Tibial nerve (tissue), 4 donors: ENCODE results near the gene TRAF6. TPM values are rescaled to one million over a fixed set of nuclear protein-coding genes. Genes with fewer than 3 reads are reported as not detected.
A peak's percentile ranks its signal among the peaks of the same experiment; 100 is the strongest.
"Not testable (repeated sequence)": the region's sequence is repeated elsewhere in the genome, so short reads cannot be mapped to it uniquely, and the experiment has no call there.

Experiments
- DNase-seq, 2 donors: peaks; one replicate each; pipeline ENCODE4 v3.0.0-alpha.2; 2019; ENCODE audit warnings: low spot score in 2 of 2
- H3K27ac ChIP-seq, 4 donors: fragments of 200-600 bp; sonication (generic) in 3 of 4; one replicate each; pipeline ENCODE4 v1.5.1; 2017 to 2019; ENCODE audit warnings: mild to moderate bottlenecking in 1 of 4
- H3K27me3 ChIP-seq, 2 donors: fragments of 200-600 bp; sonication (generic) in 1 of 2; one replicate each; pipeline versions ENCODE4 v1.5.1 to v1.6.0; 2017 to 2019
- H3K36me3 ChIP-seq, 3 donors: fragments of 200-600 bp; sonication (generic); one replicate each; pipeline ENCODE4 v1.5.1; 2018 to 2019
- H3K4me1 ChIP-seq, 4 donors: fragments of 200-600 bp; sonication (generic) in 3 of 4; one replicate each; pipeline ENCODE4 v1.5.1; 2017 to 2019
- H3K4me3 ChIP-seq, 4 donors: fragments of 200-600 bp; sonication (generic) in 3 of 4; one replicate each; pipeline ENCODE4 v1.5.1; 2017 to 2019; ENCODE audit warnings: mild to moderate bottlenecking in 1 of 4, moderate library complexity in 1 of 4
- H3K9me3 ChIP-seq, 4 donors: fragments of 200-600 bp; sonication (generic) in 3 of 4; one replicate each; pipeline ENCODE4 v1.5.1; 2017 to 2019
- EP300 ChIP-seq, 2 donors: sonication (generic); formaldehyde crosslinking; IDR thresholded peaks; one replicate each; pipeline ENCODE4 v1.6.1; 2017; ENCODE audit warnings: antibody characterized with exemption in 2 of 2, mild to moderate bottlenecking in 1 of 2
- POLR2A ChIP-seq, 2 donors: fragments of 450-650 bp; IDR thresholded peaks; one replicate each; pipeline ENCODE4 v1.6.1; 2017; ENCODE audit warnings: antibody characterized with exemption in 2 of 2, mild to moderate bottlenecking in 2 of 2, moderate library complexity in 2 of 2
- WGBS, 2 donors: methylation state at CpG; one replicate each; pipeline ENCODE4 v1.1.5; 2018; 5-methylcytosine and 5-hydroxymethylcytosine counted together
- total RNA-seq, 4 donors: library from RNA; depleted of rRNA; stranded (reverse); fragments of >200 nt; gene quantifications; one replicate each; pipeline ENCODE4 v1.1.0, GENCODE V29; 2016
- TF ChIP-seq, protein P1 (sequence below), 5 experiments: fragments of 200-600 bp in 3 of 5; fragments of 450-650 bp in 2 of 5; sonication (generic) in 3 of 5; IDR thresholded peaks; one replicate each; pipeline ENCODE4 v1.5.1; 2016 to 2019; ENCODE audit warnings: antibody characterized with exemption in 5 of 5, mild to moderate bottlenecking in 3 of 5, moderate library complexity in 2 of 5

Gene TRAF6, protein sequence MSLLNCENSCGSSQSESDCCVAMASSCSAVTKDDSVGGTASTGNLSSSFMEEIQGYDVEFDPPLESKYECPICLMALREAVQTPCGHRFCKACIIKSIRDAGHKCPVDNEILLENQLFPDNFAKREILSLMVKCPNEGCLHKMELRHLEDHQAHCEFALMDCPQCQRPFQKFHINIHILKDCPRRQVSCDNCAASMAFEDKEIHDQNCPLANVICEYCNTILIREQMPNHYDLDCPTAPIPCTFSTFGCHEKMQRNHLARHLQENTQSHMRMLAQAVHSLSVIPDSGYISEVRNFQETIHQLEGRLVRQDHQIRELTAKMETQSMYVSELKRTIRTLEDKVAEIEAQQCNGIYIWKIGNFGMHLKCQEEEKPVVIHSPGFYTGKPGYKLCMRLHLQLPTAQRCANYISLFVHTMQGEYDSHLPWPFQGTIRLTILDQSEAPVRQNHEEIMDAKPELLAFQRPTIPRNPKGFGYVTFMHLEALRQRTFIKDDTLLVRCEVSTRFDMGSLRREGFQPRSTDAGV
- 10 to 100 TPM in 3 of 4 donors, 1 to 10 TPM in 1; 9.9 to 17.7 (median 13.8) TPM for total RNA-seq

DNA sequence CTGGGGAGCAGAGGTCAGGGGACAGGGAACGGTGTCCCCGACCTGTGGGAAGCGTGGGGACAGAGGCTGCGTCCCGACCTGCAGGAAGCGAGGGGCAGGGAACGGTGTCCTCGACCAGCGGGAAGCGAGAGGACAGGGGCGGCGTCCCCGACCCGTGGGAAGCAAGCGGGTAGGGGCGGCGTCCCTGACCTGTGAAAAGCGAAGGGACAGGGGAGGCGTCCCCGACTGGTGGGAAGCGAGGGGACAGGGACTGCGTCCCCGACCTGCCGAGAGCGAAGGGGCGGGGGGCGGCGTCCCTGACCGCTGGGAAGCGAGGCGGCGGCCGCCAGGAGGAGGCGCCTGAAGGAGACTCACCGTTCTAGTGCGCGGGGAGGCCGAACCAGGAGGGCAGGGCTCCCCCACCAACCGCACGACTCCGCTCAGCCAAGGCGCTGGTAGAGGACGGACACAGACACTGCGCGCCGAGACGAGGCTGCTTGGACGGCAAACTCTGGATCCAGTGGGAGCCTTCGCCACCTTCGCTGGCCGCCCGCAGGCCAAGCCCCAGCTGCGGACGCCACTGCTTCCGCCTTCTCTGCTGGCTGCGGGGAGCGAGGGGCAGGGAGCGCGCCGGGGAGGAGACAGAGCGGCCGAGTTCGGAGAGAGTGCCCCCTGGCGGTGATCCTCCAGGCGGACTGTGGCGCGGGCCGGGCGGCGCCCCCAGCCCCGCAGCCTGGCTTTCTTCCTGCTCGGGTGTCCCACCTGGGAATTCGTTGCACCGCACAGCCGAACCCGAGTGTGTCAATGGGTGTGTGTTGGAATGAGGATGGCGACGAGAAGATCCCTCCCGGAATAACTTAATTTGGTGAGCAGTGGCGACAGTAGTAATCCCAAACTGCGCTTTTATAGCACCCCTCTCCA is at the start of gene TRAF6:
Gene TRAF6, minus strand, starts transcription at position 579 of the 900 bp plus-strand sequence. CDS start 8,757 bp downstream, outside the sequence.
- Histone ChIP-seq H3K27me3 (no peaks in the 10 kb centered on the region), H3K27ac (peak within 1 kb of the TSS; percentile 72 to 95 (median 89)), H3K9me3 (peaks cover 0 to 14% (median 0%) of the 10 kb centered on the region in 4 donors), H3K4me3 (peak within 1 kb of the TSS; percentile 85 to 97 (median 89)), H3K36me3 (no peaks in the 10 kb centered on the region), H3K4me1 (peaks cover 0 to 29% (median 11%) of the 10 kb centered on the region in 4 donors)
- WGBS, 2 donors = 1 to 3% methylated on average over 37 to 67 of the region's 81 CpGs
- TF ChIP-seq POLR2A (IDR thresholded peaks at IDR 0.05) (peak in 1 of 2 donors; percentile 72), EP300 (IDR thresholded peaks at IDR 0.05) (peak in 1 of 2 donors; percentile 92)
- TF ChIP-seq, protein P1, sequence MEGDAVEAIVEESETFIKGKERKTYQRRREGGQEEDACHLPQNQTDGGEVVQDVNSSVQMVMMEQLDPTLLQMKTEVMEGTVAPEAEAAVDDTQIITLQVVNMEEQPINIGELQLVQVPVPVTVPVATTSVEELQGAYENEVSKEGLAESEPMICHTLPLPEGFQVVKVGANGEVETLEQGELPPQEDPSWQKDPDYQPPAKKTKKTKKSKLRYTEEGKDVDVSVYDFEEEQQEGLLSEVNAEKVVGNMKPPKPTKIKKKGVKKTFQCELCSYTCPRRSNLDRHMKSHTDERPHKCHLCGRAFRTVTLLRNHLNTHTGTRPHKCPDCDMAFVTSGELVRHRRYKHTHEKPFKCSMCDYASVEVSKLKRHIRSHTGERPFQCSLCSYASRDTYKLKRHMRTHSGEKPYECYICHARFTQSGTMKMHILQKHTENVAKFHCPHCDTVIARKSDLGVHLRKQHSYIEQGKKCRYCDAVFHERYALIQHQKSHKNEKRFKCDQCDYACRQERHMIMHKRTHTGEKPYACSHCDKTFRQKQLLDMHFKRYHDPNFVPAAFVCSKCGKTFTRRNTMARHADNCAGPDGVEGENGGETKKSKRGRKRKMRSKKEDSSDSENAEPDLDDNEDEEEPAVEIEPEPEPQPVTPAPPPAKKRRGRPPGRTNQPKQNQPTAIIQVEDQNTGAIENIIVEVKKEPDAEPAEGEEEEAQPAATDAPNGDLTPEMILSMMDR (IDR thresholded peaks at IDR 0.05) = peak; percentile 88 to 97 (median 94)
- DNase-seq = peak; percentile 79 to 81

DNA sequence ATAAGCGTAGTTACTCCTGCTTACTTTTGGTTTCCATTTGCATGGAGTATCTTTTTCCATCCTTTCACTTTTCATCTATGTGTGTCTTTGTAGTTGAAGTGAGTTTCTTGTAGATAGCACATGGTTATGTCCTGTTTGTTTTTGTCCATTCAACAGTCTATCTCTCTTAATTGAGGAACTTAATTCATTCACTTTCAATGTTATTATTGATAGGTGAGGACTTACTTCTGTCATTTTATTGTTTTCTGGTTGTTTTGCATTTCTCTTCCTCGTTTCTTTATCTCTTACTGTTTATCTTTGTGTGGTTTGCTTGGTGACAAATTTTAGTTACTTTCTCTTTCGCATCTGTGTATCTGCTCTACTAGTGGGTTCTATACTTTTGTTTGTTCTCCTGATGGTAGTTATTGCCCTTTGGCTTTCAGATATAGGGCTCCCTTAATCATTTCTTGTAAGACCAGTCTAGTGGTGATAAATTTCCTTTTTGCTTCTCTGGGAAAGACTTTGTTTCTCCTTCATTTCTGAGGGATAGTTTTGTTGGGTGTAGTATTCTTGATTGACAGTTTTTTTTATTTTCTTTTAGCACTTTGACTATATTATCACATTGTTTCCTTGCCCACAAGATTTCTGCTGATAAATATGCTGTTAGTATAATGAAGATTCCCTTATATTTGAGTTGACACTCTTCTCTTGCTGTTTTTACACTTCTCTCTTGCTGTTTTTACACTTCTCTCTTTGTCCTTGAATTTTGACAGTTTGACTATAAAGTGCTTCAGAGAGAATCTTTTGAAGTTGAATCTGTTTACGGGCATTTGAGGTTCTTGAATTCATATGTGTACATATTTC is 48.7 kb upstream of the TRAF6 start:
- peaks cover 0 to 6% (median 0%) of the 10 kb centered on the region in 4 donors for H3K9me3 ChIP-seq
- TF ChIP-seq EP300 (IDR thresholded peaks at IDR 0.05) (no peak), POLR2A (IDR thresholded peaks at IDR 0.05) (no peak)
- TF ChIP-seq, protein P1 (IDR thresholded peaks at IDR 0.05) = no peak
- H3K36me3 ChIP-seq = no peaks in the 10 kb centered on the region
- WGBS, 2 donors = 78 to 84% methylated on average over 4 of the region's 4 CpGs
- no peak overlapping the region for H3K27ac ChIP-seq
- DNase-seq = no peak
- no peak overlapping the region for H3K4me3 ChIP-seq
- H3K4me1 ChIP-seq = no peaks in the 10 kb centered on the region
- H3K27me3 ChIP-seq = no peaks in the 10 kb centered on the region

DNA sequence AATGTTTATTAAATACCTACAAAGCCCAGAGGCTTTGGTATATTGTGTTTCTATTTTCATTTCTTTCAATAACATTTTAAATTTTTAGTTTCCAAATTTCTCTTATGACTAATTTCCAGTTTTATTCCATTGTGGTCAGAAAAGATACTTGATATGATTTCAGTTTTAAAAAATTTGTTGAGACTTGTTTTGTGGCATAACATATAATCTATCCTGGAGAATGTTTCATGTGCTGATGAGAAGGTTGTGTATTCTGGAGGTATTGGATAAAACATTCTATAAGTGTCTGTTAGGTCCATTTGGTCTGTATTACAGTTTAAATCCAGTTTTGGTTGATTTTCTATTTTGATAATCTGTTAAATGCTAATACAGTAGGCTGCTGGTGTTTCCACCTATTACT is 47.9 kb upstream of the TRAF6 start:
- no peak overlapping the region for H3K4me3 ChIP-seq
- no peaks in the 10 kb centered on the region for H3K27me3 ChIP-seq
- H3K4me1 ChIP-seq = no peaks in the 10 kb centered on the region
- peaks cover 0 to 6% (median 0%) of the 10 kb centered on the region in 4 donors for H3K9me3 ChIP-seq
- no peak overlapping the region for H3K27ac ChIP-seq
- no peak for DNase-seq
- TF ChIP-seq EP300 (IDR thresholded peaks at IDR 0.05) (no peak), POLR2A (IDR thresholded peaks at IDR 0.05) (no peak)
- TF ChIP-seq, protein P1 (IDR thresholded peaks at IDR 0.05) = no peak
- H3K36me3 ChIP-seq = no peaks in the 10 kb centered on the region

DNA sequence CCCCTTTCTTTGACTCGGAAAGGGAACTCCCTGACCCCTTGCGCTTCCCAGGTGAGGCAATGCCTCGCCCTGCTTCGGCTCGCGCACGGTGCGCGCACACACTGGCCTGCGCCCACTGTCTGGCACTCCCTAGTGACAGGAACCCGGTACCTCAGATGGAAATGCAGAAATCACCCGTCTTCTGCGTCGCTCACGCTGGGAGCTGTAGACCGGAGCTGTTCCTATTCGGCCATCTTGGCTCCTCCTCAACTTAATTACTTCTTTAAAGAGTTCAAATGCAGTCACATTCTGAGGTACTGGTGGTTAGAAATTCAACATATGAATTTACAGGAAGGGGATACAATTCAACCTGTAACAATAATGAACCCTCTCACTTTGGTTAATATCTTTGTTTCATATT is 47.3 kb upstream of the TRAF6 start:
- 95 to 96% methylated on average over 7 to 17 of the region's 17 CpGs for WGBS, 2 donors
- DNase-seq, H3K4me1 ChIP-seq, H3K36me3 ChIP-seq, H3K4me3 ChIP-seq, H3K27me3 ChIP-seq, H3K9me3 ChIP-seq, H3K27ac ChIP-seq: not testable (repeated sequence)
